GM18502 (cell line): ENCODE measurements around the gene WWOX.

Experiments
- ATAC-seq: cut with Tn5 transposase; IDR thresholded peaks from one replicate; pipeline ENCODE4 v1.9.1; 2021; ENCODE audit warnings: mild to moderate bottlenecking; ENCODE audit not compliant: unreplicated experiment, poor library complexity

Gene WWOX

GRCh38 chr16:78184238-78185183, 85.1 kb downstream of the WWOX start:
- ATAC-seq = no peak

- no peak for ATAC-seq
Measured at GRCh38 chr16:78189121-78189520, 89.7 kb downstream of the WWOX start.

DNA sequence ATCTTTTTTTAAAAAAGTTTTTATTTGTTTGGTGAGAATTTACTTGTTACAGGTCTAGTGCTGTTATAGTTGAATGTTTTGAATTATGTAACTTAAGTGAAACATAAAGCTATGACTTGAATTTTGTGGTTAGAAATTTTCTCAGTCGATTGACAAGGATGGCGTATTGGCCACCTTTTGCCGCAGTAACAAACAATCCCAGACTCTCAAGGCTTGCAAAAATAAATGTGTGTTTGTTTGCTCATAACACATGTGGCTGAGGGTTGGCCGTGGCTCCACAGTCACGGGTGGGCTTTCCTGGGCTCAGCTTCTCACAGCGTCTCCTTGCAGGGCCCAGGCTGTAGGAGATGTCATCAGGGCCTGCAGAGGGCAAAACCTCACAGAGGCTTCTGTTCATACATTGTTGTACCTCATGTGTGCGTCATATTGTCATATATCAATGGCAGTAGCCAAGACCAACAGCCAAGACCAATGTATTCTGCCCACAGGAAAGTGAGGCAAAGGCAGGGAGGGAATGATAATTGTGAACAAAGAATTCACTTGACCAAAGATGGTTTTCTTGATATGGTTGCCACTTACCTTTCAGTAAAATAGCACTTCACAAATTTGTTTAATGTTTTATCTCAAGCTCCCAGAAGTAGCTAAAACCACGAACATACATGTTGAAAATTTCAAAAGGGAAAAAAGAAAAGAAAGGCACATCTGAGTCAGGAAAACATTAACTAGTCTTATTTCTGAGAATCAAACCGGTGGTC, 93.5 kb downstream of the WWOX start:
- ATAC-seq = no peak

GRCh38 chr16:78194948-78195347, 95.5 kb downstream of the WWOX start:
- ATAC-seq = no peak

DNA sequence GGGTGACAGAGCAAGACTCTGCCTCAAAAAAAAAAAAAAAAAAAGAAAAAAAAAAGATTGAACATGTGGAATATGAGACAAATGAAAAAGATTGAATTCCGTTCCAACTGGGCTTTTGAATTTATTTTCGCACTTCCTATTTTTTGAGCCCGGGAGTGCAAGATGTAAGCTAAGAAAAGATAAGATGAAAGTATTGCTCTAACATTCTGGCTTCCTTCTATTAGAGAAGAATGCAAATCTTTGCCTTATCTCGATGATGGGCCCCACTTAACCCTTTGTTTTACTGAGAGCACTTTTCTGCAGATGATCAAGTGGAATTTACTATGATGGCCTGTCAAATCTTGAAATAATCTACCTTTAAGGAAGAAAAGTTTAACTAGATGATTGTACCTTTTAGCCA, 96.3 kb downstream of the WWOX start:
- ATAC-seq = no peak

GRCh38 chr16:78196502-78196901, 97.0 kb downstream of the WWOX start:
- ATAC-seq = no peak

GRCh38 chr16:78198288-78198687, 98.8 kb downstream of the WWOX start:
- ATAC-seq = no peak

- ATAC-seq = no peak
Measured at GRCh38 chr16:78199325-78200022, 100.0 kb downstream of the WWOX start.

DNA sequence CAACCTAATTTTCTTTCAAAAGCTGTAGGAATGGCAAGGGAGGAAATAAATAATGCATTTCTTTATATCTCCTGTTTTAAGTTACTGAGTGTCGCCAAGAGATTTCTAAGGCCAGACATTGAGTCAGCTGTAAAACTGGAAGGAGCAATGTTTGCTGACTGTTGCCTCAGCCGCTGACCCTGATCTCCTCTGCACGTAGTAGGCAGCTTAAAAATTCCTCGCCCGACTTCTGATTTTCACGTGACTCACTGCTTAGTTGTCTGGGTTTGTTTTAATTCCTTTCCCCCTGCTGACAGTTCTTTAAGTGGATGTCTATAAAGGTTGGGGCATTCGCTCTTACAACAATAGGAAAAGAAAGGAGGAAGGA, 100.6 kb downstream of the WWOX start:
- no peak for ATAC-seq

DNA sequence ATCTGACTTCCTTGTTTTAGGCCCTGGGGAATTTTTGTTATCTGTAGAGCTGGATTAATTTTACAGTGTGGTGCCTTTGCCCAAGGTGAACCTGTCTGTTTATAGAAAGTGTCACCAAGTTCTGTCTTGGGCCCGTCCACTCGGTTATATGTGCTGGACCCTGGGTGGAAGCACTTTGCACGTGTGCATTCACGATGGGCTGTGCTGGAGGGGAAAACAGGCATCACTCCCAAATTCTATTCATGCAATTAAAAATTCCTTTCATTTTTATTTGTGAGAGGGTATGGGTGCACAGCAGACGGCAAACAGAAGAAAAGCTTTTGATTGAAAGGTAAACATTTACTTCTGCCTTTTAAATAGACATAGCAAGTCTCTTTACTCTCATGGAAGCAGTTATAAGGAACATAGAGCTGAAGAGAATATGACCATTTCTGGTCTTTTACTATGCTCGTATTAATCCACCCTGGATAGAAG, 101.2 kb downstream of the WWOX start:
- ATAC-seq = no peak

DNA sequence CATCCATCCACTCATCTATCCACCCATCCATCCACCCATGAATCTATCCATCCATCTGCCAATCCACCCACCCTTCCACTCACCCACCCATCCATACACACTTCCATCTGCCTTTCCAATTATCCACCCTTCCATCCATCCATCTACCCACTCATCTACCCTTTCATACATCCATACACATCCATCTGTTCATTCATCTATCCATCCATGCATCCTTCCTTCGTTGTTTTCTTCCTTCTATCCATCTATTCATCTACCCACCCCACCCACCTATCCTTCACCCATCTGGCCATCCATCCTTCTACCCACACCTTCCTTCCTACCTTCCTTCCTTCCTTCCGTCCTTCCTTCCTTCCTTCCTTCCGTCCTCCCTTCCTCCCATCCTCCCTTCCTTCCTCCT, 106.1 kb downstream of the WWOX start:
- no peak for ATAC-seq

DNA sequence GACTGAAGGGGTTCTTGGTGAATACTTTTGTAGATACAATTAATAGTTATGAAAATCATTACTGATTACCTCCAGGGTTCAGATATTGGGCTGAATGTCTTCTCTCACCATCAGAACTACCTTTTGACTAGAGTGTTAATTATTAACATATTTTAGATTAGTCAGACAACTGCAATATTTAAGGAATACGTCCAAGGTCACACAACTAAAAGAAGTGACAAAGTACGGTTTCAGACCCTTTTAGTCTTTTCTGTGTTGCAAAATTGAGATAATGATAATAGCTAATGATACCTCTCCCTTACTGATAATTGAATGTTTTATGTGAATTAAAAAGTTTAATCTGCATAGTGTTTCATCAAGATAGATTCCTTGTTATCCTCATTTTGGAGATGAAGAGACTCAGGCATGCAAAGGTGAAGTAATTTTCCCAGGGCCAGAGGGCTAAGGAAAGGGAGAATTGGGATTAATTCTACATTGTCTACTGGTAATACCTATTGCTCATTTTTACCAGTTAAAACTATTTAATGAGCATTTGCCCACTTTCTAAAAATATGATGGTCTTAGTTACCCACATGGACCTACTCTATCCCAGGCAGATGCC, 107.3 kb downstream of the WWOX start:
- ATAC-seq = no peak

DNA sequence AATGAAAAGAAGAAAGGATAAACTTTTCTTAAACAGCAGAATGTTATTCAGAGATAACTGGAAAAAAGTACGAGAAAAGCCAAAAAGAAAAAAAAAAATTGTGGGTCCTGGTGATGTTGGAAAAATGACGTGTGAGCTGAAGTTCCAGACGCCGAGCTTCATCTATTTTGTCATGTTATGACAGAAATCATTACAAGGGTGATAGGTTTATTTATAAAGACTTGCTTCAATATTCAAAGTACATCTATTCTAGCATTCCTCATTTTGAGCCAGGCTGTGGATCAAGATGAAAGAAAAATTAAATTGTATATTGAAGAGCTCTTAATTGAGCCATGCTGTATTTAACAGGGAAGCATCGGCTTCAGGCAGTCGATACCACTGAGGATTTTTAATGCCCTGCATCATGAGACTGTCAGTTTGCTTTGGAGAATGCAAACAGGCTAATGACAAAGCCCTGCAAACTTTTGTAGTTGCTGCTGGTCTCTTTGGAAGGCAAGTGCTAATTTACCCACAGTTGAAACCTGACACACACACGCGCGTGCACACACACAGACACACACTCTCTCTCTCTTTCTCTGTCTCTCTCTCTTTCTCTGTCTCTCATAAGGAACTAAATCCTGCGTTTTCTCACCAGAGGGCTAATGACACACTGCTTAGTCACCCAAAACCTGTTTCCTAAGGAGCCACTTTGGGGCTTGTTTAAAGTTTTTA, 110.7 kb downstream of the WWOX start:
- ATAC-seq = no peak

- ATAC-seq = no peak
Measured at GRCh38 chr16:78211020-78211599, 111.7 kb downstream of the WWOX start.

DNA sequence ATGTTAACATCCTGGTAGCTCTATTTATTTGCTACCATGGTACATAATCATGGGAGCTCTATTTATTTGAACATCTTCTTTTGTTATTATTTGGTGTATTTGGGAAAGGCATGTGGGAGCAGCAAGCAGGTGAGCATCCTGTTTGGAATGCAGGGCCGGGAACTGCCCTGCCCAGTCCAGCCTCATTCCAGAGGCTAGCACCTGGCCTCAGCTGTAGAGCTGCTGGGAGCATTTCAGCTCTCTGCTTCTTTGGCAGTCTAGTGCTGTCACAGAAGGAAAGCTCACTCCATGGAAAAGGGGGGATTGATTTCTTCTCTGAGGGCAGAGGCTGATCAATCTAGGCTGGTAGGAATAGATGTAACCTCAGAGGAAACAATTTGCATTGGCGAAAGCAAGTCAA, 112.5 kb downstream of the WWOX start:
- ATAC-seq = no peak

DNA sequence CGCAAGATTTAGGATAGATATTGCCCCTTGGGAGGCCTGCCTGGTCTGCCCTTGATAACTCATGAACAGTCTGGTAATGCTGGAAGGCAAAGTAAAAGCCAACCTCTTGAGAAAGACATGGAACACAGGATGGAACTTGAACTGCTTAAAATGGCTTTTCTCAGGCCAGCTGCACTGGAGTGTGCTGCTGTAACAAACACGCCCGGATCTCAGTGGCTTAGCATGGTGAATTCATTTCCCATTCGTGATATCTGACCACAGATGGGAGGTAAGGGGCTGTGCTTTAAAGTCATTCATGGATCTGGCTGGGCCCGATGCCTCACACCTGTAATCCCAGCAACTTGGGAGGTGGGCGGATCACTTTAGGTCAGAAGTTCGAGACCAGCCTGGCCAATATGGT, 113.2 kb downstream of the WWOX start:
- no peak for ATAC-seq

DNA sequence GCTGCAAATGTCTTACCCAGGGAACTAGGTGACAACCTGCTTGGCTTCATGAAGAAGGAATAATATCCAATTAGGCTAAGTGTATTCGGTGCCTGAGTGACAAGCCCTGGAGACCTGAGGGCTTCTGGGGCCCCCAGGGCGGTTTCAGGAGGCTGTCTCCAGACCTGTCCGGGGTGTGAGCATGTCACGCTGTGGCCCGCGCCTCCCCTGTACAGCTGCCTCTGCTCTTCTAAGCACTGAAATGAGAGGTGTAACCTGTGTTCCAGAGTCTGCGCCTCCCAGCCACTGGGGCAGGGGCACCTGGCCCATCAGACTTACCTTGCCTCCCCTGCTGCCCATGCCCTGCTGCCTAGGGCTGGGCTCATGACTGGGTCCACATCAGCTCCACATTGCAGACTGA, 114.3 kb downstream of the WWOX start:
- no peak for ATAC-seq

DNA sequence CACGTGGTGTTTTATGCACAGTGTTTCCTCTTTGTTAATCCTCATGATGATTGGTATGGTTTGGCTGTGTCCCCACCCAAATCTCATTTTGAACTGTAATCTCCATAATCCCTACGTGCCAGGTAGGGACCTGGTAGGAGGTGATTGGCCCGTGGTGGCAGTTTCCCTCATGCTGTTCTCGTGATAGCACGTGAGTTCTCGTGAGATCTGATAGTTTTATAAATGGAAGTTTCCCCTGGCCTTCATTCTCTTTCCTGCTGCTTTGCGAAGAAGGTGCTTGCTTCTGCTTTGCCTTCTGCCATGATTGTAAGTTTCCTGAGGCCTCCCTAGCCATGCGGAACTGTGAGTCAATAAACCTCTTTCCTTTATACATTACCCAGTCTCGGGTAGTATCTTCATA, 115.8 kb downstream of the WWOX start:
- no peak for ATAC-seq

DNA sequence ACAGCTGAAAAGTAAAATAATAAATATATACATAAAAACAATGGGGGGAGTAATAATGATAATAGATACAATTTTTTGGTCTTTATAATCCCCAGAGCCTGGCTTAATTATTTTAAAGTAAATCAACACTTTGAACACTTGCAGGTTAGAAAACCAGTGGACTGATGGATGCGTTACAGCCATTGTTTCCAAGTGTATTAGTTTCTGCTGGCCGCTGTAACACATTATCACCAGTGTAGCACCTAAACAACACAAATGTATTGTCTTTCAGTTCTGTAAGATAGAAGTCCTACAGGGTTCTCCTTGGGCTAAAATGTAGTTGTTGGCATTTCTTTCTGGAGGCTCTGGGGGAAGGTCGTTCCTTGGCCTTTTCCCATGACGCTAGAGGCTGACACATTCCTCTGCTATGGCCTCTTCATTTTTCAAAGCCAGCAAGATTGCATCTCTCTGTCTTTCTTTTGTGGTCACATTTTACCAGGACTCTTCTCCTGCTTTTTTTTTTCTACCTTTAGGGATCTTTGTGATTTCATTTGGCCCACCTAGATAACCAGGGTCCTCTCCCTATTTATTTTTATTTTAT, 116.8 kb downstream of the WWOX start:
- ATAC-seq = no peak
